ENCODE measurements around the gene C8G. TPM values are rescaled to one million over a fixed set of nuclear protein-coding genes. Genes with fewer than 3 reads are reported as not detected.

Gene C8G
- total and polyA plus RNA-seq, 2 donors (not counting 1 experiment from before 2014, with no cell fraction given), result 1.7 to 2.8 TPM

- H3K27ac ChIP-seq (ENCODE audit: low read length in 2 of 2), result no peak within 1 kb of the TSS
- no peaks in the 10 kb centered on the region for H4K20me1 ChIP-seq (ENCODE audit: control insufficient read depth, insufficient read depth, low read length, poor library complexity, severe bottlenecking)
- intact Hi-C loops (cut with micrococcal nuclease), result no loop called here
- no peak for TF ChIP-seq EZH2 (IDR thresholded peaks at IDR 0.05; ENCODE audit: borderline replicate concordance, insufficient read depth, low read depth, low read length, poor library complexity, severe bottlenecking)
- no peak for TF ChIP-seq CTCF (IDR thresholded peaks at IDR 0.05)
- H3K36me3 ChIP-seq (replicated peaks in 1 of 2; ENCODE audit: control extremely low read depth in 1 of 2, control insufficient read depth in 1 of 2, extremely low read depth in 1 of 2, insufficient read depth in 2 of 2, low read length in 1 of 2), result no peaks in the 10 kb centered on the region
- ATAC-seq (ENCODE audit: low read depth), result no peak
- POLR2A ChIA-PET, result no interaction called here
- 86% methylated on average over 10 of the region's 10 CpGs for WGBS (ENCODE audit: insufficient coverage)
- no peaks in the 10 kb centered on the region for H3K9me3 Mint-ChIP-seq (ENCODE audit: insufficient read depth)
- H3K4me1 Mint-ChIP-seq, result peaks cover 5% of the 10 kb centered on the region
- H3K79me2 ChIP-seq (ENCODE audit: control insufficient read depth, insufficient read depth, low read length), result no peaks in the 10 kb centered on the region
- H3K4me3 ChIP-seq (ENCODE audit: control extremely low read depth in 1 of 5, extremely low read depth in 1 of 5, insufficient read depth in 1 of 5, low read depth in 2 of 5, low read length in 4 of 5), result peak within 1 kb of the TSS in 3 of 5 experiments; percentile 2 to 29 (median 14)
- CTCF ChIA-PET, result interaction anchor here (1.4 kb wide), 1 partner anchor 69 kb away, joined by 3 read pairs; the partner anchor contains the start of gene NPDC1
- peaks cover 0 to 50% (median 8%) of the 10 kb centered on the region in 4 experiments for H3K27me3 ChIP-seq (replicated peaks in 1 of 4; ENCODE audit: control extremely low read depth in 1 of 4, control insufficient read depth in 3 of 4, insufficient read depth in 4 of 4, low read length in 3 of 4)
- no peak within 1 kb of the TSS for H3K27ac Mint-ChIP-seq
- peaks cover 3 to 5% of the 10 kb centered on the region in 2 donors for H3K4me1 ChIP-seq (ENCODE audit: control insufficient read depth in 2 of 2, insufficient read depth in 2 of 2, low read length in 2 of 2)
- peak within 1 kb of the TSS; percentile 22 for H2AFZ ChIP-seq (ENCODE audit: insufficient read depth, low read depth, low read length, poor library complexity, severe bottlenecking)
- peaks cover 12% of the 10 kb centered on the region for H3K27me3 Mint-ChIP-seq
- peaks cover 0 to 13% (median 0%) of the 10 kb centered on the region in 3 donors for H3K9me3 ChIP-seq (ENCODE audit: control extremely low read depth in 1 of 3, control insufficient read depth in 2 of 3, insufficient read depth in 1 of 3, low read length in 2 of 3)
- no peak for DNase-seq
- H3K9ac ChIP-seq (ENCODE audit: low read length), result no peak within 1 kb of the TSS
- peak within 1 kb of the TSS; percentile 77 for H3K4me2 ChIP-seq (replicated peaks; ENCODE audit: low read depth, low read length, poor library complexity, severe bottlenecking)
- H3K4me3 Mint-ChIP-seq, result peak within 1 kb of the TSS; percentile 55
Observed at GRCh38 chr9:136977223-136977622, 32.2 kb downstream of the C8G start, which contains the start of gene PTGDS. TSS of gene PTGDS (plus strand) at chr9:136977504. CDS start at chr9:136977579, 75 bp downstream.

- no peak overlapping the region for H3K27ac Mint-ChIP-seq
Observed at GRCh38 chr9:136977649-136978072, 32.6 kb downstream of the C8G start.

More at GRCh38 chr9:136977649-136978072, 32.6 kb downstream of the C8G start:
- Mint-ChIP-seq H3K4me1 (peaks cover 5% of the 10 kb centered on the region), H3K9me3 (ENCODE audit: insufficient read depth) (no peaks in the 10 kb centered on the region), H3K4me3 (peak overlapping the region; percentile 55), H3K27me3 (peaks cover 12% of the 10 kb centered on the region)
- ATAC-seq (ENCODE audit: low read depth) (no peak), DNase-seq (no peak)
- no peak for TF ChIP-seq CTCF (IDR thresholded peaks at IDR 0.05)
- TF ChIP-seq EZH2 (IDR thresholded peaks at IDR 0.05; ENCODE audit: borderline replicate concordance, insufficient read depth, low read depth, low read length, poor library complexity, severe bottlenecking), result no peak
- CTCF ChIA-PET, result no interaction called here
- intact Hi-C loops (cut with micrococcal nuclease), result no loop called here
- Histone ChIP-seq H3K4me1 (ENCODE audit: control insufficient read depth in 2 of 2, insufficient read depth in 2 of 2, low read length in 2 of 2) (peaks cover 3 to 5% of the 10 kb centered on the region in 2 donors), H3K27ac (ENCODE audit: low read length in 2 of 2) (no peak overlapping the region), H3K9me3 (ENCODE audit: control extremely low read depth in 1 of 3, control insufficient read depth in 2 of 3, insufficient read depth in 1 of 3, low read length in 2 of 3) (peaks cover 0 to 13% (median 0%) of the 10 kb centered on the region in 3 donors), H3K4me2 (replicated peaks; ENCODE audit: low read depth, low read length, poor library complexity, severe bottlenecking) (peak overlapping the region; percentile 77), H2AFZ (ENCODE audit: insufficient read depth, low read depth, low read length, poor library complexity, severe bottlenecking) (peak overlapping the region; percentile 22), H3K79me2 (ENCODE audit: control insufficient read depth, insufficient read depth, low read length) (no peaks in the 10 kb centered on the region), H4K20me1 (ENCODE audit: control insufficient read depth, insufficient read depth, low read length, poor library complexity, severe bottlenecking) (no peaks in the 10 kb centered on the region), H3K9ac (ENCODE audit: low read length) (no peak overlapping the region), H3K36me3 (replicated peaks in 1 of 2; ENCODE audit: control extremely low read depth in 1 of 2, control insufficient read depth in 1 of 2, extremely low read depth in 1 of 2, insufficient read depth in 2 of 2, low read length in 1 of 2) (no peaks in the 10 kb centered on the region), H3K4me3 (ENCODE audit: control extremely low read depth in 1 of 5, extremely low read depth in 1 of 5, insufficient read depth in 1 of 5, low read depth in 2 of 5, low read length in 4 of 5) (peak overlapping the region in 3 of 5 experiments; percentile 2 to 29 (median 14)), H3K27me3 (replicated peaks in 1 of 4; ENCODE audit: control extremely low read depth in 1 of 4, control insufficient read depth in 3 of 4, insufficient read depth in 4 of 4, low read length in 3 of 4) (peaks cover 0 to 54% (median 8%) of the 10 kb centered on the region in 4 experiments)
- POLR2A ChIA-PET, result interaction anchor here (0.9 to 1.1 kb wide), 2 partner anchors 15 to 92 kb away, joined by 3 to 4 read pairs; partner anchors contain the start of gene PAXX
- 49% methylated on average over 32 of the region's 33 CpGs for WGBS (ENCODE audit: insufficient coverage)

Measured in B cell (primary cell).